ENCODE data around the gene APBB1. TPM values are rescaled to one million over a fixed set of nuclear protein-coding genes. Genes with fewer than 3 reads are reported as not detected.

The APBB1 gene
- total RNA-seq, 1 donor from 2014 or later: 31.3 TPM

DNA sequence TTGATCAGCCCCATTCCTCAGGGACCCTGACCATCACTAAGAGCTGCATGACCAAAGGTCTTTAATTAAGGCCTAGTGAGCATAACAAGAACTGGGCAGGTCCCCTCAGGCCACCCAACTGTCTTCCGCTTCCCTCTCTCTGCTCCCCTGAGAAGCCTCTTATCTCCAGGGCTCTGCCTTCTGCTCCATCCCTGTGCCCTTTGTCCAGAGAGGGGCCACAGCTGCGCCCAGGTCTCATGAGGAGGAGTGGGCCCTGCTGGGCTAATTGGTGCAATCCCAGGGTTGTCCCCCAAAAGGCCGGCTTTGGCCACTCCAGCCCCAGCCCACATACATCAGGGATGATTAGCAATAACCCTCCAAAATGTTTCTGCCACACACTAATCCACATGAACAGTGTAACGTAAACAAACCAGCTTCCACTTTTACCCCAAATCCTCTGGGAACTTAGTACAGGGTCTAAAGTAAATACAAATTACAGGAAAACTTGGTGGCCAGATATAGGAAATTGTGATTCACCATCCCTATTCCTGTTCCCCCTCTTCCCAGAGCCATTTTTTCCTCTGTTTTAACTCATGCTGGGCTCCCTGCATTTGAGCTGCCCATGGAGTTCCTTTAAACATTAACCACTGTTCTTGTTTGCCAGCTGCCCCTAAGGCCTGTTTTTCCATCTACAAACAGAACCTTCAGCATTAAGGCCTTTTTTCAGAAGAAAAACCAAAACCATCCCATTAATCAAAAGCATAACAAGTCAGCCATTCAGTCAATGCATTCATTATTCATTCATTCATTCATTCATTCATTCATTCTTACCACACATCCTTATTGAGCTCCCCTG, 64.0 kb downstream of the APBB1 start:
- no peak for DNase-seq (ENCODE audit: low spot score)

DNA sequence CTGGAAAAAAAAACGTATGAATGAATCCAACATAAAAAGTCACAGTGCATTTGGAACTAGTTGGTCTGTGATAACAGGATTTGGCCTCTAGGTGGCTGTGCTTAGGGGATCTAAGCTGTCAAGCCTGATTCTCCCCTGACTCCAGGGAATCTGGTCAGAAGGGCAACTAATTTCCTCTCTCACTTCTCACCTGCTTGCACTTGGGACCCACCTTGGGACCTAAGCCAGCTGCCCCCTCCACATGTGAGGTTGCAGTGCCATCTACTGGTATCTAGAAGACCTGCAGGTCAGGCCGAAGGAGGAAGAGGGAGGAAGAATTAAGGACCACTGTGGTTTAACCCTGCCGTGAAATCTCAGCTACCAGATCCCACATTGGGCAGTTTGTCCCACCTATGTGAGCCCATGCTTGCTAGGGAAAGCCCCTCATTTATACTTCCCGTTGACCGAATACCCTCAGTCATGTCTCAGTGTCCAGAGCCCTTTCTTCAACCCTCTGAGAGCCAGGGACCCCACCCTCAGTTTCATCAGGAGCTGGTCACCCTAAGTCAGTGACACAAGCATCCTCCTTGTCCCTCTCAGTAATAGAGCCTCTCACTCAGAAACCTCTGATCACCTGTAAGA, 65.4 kb downstream of the APBB1 start:
- DNase-seq (ENCODE audit: low spot score): no peak

DNA sequence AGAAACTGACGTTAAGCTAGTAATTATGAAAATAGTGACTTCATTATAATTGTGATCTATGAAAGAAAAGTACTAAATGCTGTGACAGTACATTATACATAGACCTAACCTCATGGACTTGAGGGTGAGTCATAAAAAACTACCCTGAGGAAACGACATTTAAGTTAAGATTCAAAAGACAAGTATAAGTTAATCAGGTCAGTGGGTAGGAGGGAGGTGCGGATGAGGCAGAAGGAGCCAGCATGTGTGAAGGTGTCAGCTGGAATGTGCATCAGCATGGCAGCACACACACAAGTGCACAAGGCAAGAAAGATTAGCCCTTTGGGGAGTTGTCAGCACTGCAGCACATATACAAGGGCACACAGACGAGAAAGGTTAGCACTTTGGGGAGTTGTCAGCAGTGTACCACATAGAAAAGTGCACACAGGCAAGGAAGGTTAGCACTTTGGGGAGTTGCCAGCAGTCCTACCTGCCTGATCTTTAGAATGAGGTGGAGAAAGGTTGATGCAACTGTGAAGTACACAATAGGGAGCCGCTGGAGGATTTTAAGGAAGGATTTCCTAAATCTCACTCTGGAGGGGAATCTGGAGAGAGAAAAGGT, 67.0 kb downstream of the APBB1 start:
- no peak for DNase-seq (ENCODE audit: low spot score)

DNA sequence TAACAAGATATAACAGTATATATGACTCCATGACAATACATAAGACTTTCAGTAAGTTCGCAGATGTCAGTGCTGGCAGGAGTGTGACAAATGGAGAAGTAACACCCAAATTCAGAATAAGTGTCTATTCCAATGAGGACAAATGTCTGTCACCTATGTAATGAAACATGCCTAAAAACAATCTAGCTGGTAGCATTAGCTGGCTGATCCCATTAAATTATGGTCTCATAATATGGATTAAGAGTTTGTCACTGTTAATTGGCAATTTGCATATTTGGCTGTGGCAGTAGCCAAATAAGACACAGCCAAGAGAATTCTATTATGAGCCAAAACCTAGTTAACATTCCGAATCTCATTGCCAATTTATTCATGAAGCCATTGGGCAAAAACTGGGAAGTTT, 68.4 kb downstream of the APBB1 start:
- DNase-seq (ENCODE audit: low spot score): no peak

DNA sequence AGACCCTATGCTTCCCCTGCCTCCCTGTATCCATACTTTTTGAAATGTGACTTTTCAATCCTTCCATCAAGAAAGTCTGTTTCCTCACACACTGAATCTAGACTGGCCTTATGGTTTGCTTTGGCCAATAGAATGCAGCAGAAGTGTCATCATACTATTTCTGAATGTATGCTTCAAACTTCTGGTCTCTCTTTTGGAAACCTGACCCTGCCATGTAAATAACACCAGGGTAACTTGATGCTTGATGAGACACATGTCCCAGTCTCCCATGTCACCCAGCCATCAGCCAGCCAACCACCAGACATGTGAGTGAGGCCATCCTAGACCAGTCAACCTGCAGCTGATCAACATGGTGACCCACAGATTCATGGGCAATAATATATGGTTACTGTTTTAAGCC, 68.9 kb downstream of the APBB1 start:
- DNase-seq (ENCODE audit: low spot score): no peak

DNA sequence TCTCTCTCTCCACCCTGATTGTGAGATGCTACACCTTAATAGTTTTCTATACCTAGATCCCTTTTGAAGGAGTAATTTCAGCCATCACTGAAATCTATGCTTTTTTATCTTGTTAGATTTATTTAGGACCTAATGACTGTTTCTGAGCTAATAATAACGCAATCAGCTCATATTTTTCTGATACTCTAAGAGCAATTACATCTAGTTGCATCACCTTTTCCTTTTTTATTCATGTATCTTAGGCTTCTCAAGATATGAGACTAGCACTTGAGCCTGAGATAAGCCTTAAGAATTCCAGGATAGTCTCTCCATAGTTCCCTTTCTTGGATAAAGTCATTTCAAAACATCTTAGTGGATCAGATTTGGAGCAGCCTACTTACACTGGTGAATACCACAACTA, 73.5 kb downstream of the APBB1 start:
- DNase-seq (ENCODE audit: low spot score): no peak

Other genes with a start within 250 kb of the APBB1 start
- not detected for gene OR52B2, start 248.8 kb downstream of the APBB1 start, total RNA-seq
- gene OR52W1, start 219.9 kb downstream of the APBB1 start, total RNA-seq: not detected
- gene C11orf42, start 213.5 kb downstream of the APBB1 start, total RNA-seq: not detected
- gene FHIP1B, start 184.5 kb downstream of the APBB1 start, total RNA-seq: 23.2 TPM
- not detected for gene CNGA4, start 180.0 kb downstream of the APBB1 start, total RNA-seq
- not detected for gene CCKBR, start 159.3 kb downstream of the APBB1 start, total RNA-seq
- gene CAVIN3, start 98.6 kb downstream of the APBB1 start, total RNA-seq: 56.0 TPM
- gene SMPD1, start 28.6 kb downstream of the APBB1 start, total RNA-seq: 34.4 TPM
- gene HPX, start 21.9 kb upstream of the APBB1 start, total RNA-seq: 1.1 TPM
- gene TRIM3, start 54.8 kb upstream of the APBB1 start, total RNA-seq: 20.5 TPM
- 41.5 TPM for gene ARFIP2, start 62.2 kb upstream of the APBB1 start, total RNA-seq
- 35.9 TPM for gene TIMM10B, start 62.4 kb upstream of the APBB1 start, total RNA-seq
- gene DNHD1, start 78.2 kb upstream of the APBB1 start, total RNA-seq: 13.7 TPM
- 20.8 TPM for gene RRP8, start 184.5 kb upstream of the APBB1 start, total RNA-seq
- 141 TPM for gene ILK, start 184.7 kb upstream of the APBB1 start, total RNA-seq
- 142 TPM for gene TAF10, start 193.1 kb upstream of the APBB1 start, total RNA-seq
- 133 TPM for gene TPP1, start 200.3 kb upstream of the APBB1 start, total RNA-seq
- gene DCHS1, start 236.7 kb upstream of the APBB1 start, total RNA-seq: 23.0 TPM

All from mesenteric fat pad (tissue), 1 donor.